T-helper 1 cell treated with Interleukin-12 subunit alpha and Interleukin-12 subunit beta and Interleukin-4 antibody, amounts not matched to agents 30 μg/mL and 1 μg/mL, for 36 hours (primary cell): ENCODE data around the gene UCK2.
"Not testable (repeated sequence)": the region's sequence is repeated elsewhere in the genome, so short reads cannot be mapped to it uniquely, and the experiment has no call there.

Experiments used
- H3K27ac Mint-ChIP-seq: one replicate; pipeline ENCODE4 v1.8.0; 2021; ENCODE audit warnings: mild to moderate bottlenecking, mixed read lengths
- H3K27me3 Mint-ChIP-seq: one replicate; pipeline ENCODE4 v1.8.0; 2021; ENCODE audit warnings: low read depth, mixed read lengths
- H3K36me3 Mint-ChIP-seq: one replicate; pipeline ENCODE4 v1.8.0; 2021; ENCODE audit warnings: low read depth, mixed read lengths
- H3K4me1 Mint-ChIP-seq: one replicate; pipeline ENCODE4 v1.8.0; 2021; ENCODE audit warnings: low read depth, mixed read lengths
- H3K4me3 Mint-ChIP-seq: one replicate; pipeline ENCODE4 v1.8.0; 2021; ENCODE audit warnings: mild to moderate bottlenecking, moderate library complexity, mixed read lengths
- H3K9me3 Mint-ChIP-seq: one replicate; pipeline ENCODE4 v1.8.0; 2021; ENCODE audit warnings: mixed read lengths

UCK2 gene

GRCh38 chr1:165827268-165828102 lies at the start of gene UCK2:
Gene UCK2, plus strand, starts transcription at chr1:165827614. Its CDS starts 220 bp downstream, at chr1:165827834.
- Mint-ChIP-seq H3K4me3 (peak within 1 kb of the TSS; percentile 92), H3K27ac (peak within 1 kb of the TSS; percentile 75), H3K4me1 (peaks cover 16% of the 10 kb centered on the region), H3K27me3 (peaks cover 17% of the 10 kb centered on the region), H3K36me3 (peaks cover 6% of the 10 kb centered on the region), H3K9me3 (no peaks in the 10 kb centered on the region)

GRCh38 chr1:165778197-165778596 lies 49.2 kb upstream of the UCK2 start:
- not testable (repeated sequence) for H3K27me3 Mint-ChIP-seq, H3K4me3 Mint-ChIP-seq, H3K36me3 Mint-ChIP-seq, H3K4me1 Mint-ChIP-seq, H3K27ac Mint-ChIP-seq, H3K9me3 Mint-ChIP-seq

DNA sequence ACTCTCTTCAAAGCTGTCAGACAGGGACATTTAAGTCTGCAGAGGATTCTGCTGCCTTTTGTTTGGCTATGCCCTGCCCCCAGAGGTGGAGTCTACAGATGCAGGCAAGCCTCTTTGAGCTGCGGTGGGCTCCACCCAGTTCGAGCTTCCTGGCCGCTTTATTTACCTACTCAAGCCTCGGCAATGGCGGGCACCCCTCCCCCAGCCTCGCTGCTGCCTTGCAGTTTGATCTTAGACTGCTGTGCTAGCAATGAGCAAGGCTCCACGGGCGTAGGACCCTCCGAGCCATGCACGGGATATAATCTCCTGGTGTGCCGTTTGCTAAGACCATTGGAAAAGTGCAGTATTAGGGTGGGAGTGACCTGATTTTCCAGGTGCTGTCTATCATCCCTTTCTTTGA lies 43.9 kb upstream of the UCK2 start:
- H3K4me1 Mint-ChIP-seq, H3K27ac Mint-ChIP-seq, H3K36me3 Mint-ChIP-seq, H3K4me3 Mint-ChIP-seq, H3K27me3 Mint-ChIP-seq, H3K9me3 Mint-ChIP-seq: not testable (repeated sequence)

DNA sequence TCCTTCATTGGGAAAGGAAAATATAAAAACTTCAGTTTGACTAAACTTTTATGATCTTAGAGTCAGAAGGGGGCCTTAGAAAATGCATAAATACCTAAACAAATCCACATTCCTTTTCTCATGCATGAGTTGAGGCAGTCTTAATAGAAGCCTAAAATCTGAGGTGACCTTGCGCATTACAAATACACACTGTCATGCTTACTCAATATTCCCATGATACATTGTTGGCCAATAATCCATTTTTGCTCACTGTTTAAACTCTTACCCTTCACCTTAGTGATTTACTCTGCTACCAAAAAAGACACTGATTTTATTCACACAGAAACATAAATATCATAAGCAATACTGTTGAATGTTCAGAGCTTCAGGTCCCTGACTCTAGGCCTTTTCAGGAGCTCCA lies 39.7 kb upstream of the UCK2 start:
- no peak overlapping the region for H3K27ac Mint-ChIP-seq
- H3K4me3 Mint-ChIP-seq, result no peak overlapping the region
- peaks cover 32% of the 10 kb centered on the region for H3K27me3 Mint-ChIP-seq
- no peaks in the 10 kb centered on the region for H3K4me1 Mint-ChIP-seq
- no peaks in the 10 kb centered on the region for H3K36me3 Mint-ChIP-seq
- H3K9me3 Mint-ChIP-seq, result no peaks in the 10 kb centered on the region

DNA sequence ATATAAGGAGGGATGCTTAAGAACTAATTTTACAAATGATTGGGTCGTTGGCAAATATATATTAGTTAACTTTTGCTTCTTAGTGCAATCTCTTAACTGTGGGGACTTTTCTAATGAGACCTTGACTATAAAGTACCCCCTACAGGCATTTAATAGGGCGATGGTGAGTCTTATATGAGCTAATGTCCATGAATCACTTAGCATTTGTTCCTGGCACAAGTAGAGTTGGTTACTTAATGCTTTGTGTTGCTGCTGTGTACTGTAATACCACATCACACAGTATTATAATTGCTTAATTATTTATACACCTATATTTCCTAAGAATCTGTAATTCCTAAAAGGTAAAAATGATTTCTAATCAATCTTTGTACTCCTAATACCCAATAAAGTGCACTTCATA lies 33.5 kb upstream of the UCK2 start:
- H3K36me3 Mint-ChIP-seq, result no peaks in the 10 kb centered on the region
- no peak overlapping the region for H3K27ac Mint-ChIP-seq
- H3K4me3 Mint-ChIP-seq, result no peak overlapping the region
- no peaks in the 10 kb centered on the region for H3K9me3 Mint-ChIP-seq
- H3K4me1 Mint-ChIP-seq, result no peaks in the 10 kb centered on the region
- H3K27me3 Mint-ChIP-seq, result peaks cover 35% of the 10 kb centered on the region

DNA sequence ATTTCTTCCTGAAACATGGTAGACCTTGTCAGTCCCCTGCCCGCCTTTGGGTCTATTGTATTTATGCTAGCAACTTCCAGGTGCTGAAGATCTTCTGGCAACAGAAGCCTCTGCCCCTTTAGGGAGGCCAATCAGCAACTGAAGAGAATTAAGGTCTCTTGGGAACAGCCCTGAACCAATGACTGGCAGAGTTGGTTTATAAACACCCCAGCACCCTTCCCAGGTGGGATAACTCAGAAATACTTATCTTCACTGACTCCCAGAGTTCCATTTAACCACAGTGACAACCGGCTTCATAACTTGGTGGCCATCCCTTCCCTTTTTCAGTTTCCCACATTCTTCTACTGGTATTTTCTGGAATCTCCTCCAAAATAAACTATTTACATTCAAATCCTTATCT lies 31.5 kb upstream of the UCK2 start:
- H3K36me3 Mint-ChIP-seq, result no peaks in the 10 kb centered on the region
- peaks cover 22% of the 10 kb centered on the region for H3K27me3 Mint-ChIP-seq
- no peak overlapping the region for H3K27ac Mint-ChIP-seq
- peaks cover 9% of the 10 kb centered on the region for H3K9me3 Mint-ChIP-seq
- no peaks in the 10 kb centered on the region for H3K4me1 Mint-ChIP-seq
- H3K4me3 Mint-ChIP-seq, result no peak overlapping the region

GRCh38 chr1:165799387-165799786 lies 28.0 kb upstream of the UCK2 start:
- Mint-ChIP-seq H3K4me3 (no peak overlapping the region), H3K4me1 (no peaks in the 10 kb centered on the region), H3K27me3 (peaks cover 10% of the 10 kb centered on the region), H3K9me3 (peaks cover 9% of the 10 kb centered on the region), H3K27ac (no peak overlapping the region), H3K36me3 (no peaks in the 10 kb centered on the region)

DNA sequence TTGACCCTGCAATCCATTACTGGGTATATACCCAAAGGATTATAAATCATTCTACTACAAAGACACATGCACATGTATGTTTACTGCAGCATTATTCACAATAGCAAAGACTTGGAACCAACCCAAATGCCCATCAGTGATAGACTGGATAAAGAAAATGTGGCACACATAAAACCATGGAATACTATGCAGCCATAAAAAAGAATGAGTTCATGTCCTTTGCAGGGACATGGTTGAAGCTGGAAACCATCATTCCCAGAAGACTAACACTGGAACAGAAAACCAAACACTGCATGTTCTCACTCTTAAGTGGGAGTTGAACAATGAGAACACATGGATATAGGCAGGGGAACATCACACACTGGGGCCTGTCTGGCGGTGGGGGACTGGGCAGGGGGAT lies 22.9 kb upstream of the UCK2 start:
- not testable (repeated sequence) for H3K4me1 Mint-ChIP-seq, H3K9me3 Mint-ChIP-seq, H3K27ac Mint-ChIP-seq, H3K4me3 Mint-ChIP-seq, H3K36me3 Mint-ChIP-seq
- H3K27me3 Mint-ChIP-seq, result peaks cover 16% of the 10 kb centered on the region

DNA sequence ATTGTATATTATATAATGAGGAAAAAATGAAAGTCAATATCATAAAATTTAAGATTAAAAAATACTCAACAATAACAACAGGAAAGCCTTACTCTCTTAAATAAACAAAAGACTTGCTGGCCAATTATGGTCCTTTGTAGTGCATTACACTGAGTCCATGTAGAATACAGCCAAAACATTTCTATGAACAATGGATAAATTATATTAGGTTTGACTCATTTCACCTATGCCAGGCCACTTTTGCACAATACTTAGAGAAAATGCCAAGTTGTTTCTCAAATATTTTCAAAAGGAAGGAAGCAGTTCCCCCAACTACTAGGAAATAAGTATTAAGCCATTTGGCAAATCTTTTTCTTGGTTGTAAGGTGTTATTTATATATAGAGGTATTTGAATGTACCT lies 19.8 kb upstream of the UCK2 start:
- Mint-ChIP-seq H3K4me1 (no peaks in the 10 kb centered on the region), H3K4me3 (no peak overlapping the region), H3K27ac (no peak overlapping the region), H3K36me3 (no peaks in the 10 kb centered on the region), H3K27me3 (peaks cover 18% of the 10 kb centered on the region), H3K9me3 (no peaks in the 10 kb centered on the region)

DNA sequence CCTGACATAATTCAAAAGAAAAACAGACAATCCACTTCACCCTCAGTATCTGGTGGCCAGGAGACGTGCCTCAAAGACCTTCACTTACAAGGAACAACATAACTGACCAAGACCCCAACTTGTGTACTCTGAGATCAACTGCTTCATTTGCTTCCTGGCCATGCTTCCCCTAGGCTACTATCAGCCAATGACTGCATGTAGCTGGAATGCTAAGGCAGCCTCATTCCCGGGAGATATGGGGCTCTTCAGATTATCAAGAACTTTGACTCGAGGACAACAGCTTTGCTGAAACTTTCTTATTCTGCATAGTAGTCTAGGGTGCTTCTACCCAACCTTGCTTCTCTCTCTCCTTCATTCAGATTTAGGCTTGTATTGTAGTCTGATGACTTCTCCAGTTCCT lies 11.7 kb upstream of the UCK2 start:
- Mint-ChIP-seq H3K36me3 (no peaks in the 10 kb centered on the region), H3K27me3 (peaks cover 16% of the 10 kb centered on the region), H3K4me3 (no peak overlapping the region), H3K4me1 (no peaks in the 10 kb centered on the region), H3K9me3 (no peaks in the 10 kb centered on the region), H3K27ac (no peak overlapping the region)

GRCh38 chr1:165816157-165816556 lies 11.3 kb upstream of the UCK2 start:
- no peaks in the 10 kb centered on the region for H3K9me3 Mint-ChIP-seq
- H3K36me3 Mint-ChIP-seq, result no peaks in the 10 kb centered on the region
- H3K27me3 Mint-ChIP-seq, result peaks cover 17% of the 10 kb centered on the region
- H3K4me3 Mint-ChIP-seq, result no peak overlapping the region
- no peaks in the 10 kb centered on the region for H3K4me1 Mint-ChIP-seq
- no peak overlapping the region for H3K27ac Mint-ChIP-seq

DNA sequence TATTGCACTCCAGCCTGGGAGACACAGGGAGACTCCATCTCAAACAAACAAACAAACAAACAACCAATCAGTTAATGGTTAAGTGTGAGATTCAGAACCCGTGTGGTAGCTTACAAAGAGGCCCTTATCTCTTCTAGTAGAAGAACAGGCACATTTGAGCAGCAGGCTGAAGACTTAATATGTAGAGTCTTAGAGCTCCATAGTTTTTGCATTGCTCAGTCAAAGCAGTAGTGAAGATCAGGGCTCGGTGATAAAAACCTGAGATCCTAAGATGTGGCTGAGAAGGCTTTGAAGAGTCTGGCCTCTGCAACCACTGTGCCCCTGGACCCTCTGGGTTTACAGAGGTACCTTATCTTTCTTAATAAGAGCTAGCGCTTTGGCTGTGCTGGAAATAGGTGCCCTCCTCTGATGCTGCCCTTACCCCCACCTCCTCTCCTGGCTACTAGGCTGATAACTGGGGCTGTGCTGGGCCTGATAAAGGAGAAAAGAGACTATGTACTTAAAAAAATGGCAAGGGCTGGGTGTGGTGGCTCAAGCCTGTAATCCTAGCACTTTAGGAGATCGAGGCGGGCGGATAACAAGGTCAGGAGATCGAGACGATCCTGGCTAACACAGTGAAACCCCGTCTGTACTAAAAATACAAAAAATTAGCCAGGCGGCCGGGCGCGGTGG lies 10.5 kb upstream of the UCK2 start:
- H3K27me3 Mint-ChIP-seq, result peaks cover 23% of the 10 kb centered on the region

GRCh38 chr1:165823552-165824268 lies 3.7 kb upstream of the UCK2 start:
- Mint-ChIP-seq H3K9me3 (no peaks in the 10 kb centered on the region), H3K27me3 (peaks cover 24% of the 10 kb centered on the region), H3K4me1 (peaks cover 7% of the 10 kb centered on the region), H3K4me3 (no peak overlapping the region), H3K27ac (no peak overlapping the region), H3K36me3 (no peaks in the 10 kb centered on the region)

More for the DNA sequence above, 10.5 kb upstream of the UCK2 start:
- H3K9me3 Mint-ChIP-seq, result no peaks in the 10 kb centered on the region
- H3K4me3 Mint-ChIP-seq, result no peak overlapping the region
- no peak overlapping the region for H3K27ac Mint-ChIP-seq
- no peaks in the 10 kb centered on the region for H3K36me3 Mint-ChIP-seq
- H3K4me1 Mint-ChIP-seq, result no peaks in the 10 kb centered on the region

- peaks cover 24% of the 10 kb centered on the region for H3K27me3 Mint-ChIP-seq
- peaks cover under 1% of the 10 kb centered on the region for H3K36me3 Mint-ChIP-seq
- no peak overlapping the region for H3K4me3 Mint-ChIP-seq
- no peaks in the 10 kb centered on the region for H3K9me3 Mint-ChIP-seq
- H3K4me1 Mint-ChIP-seq, result peaks cover 11% of the 10 kb centered on the region
- no peak overlapping the region for H3K27ac Mint-ChIP-seq
Measured at GRCh38 chr1:165824269-165824643, 3.2 kb upstream of the UCK2 start.
